Measurements from ENCODE around the gene TTLL3. TPM values are rescaled to one million over a fixed set of nuclear protein-coding genes. Genes with fewer than 3 reads are reported as not detected.

Gene TTLL3
- polyA plus RNA-seq, 3 donors, result 18.4 to 39.7 (median 28.9) TPM

DNA sequence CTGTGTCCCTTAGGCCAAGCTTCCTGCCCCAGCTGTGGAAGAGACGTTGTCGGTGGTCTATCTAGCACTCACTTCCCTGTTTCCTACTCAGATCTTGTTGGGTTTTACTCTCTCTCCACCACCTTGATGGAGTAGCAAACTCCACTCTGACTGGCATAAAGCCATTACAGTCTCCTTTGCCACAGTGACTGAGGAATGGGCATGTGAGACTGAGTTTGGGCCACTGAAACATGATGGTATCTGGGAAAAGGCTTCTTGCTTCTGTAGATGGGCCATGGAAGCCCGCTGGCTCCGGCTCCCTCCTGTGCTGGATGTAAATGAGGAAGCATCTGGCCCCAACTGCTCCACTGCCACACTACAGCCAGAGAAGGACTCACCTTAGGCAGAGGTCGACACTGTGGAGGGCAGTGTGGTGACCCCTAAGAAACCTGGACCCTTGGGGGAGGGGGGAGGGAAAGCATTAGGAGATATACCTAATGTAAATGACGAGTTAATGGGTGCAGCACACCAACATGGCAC lies 30.9 kb upstream of the TTLL3 start:
- H3K27ac ChIP-seq (ENCODE audit: low read depth, low read length), result no peak overlapping the region
- 49 to 78% (median 63%) methylated on average over 6 of the region's 6 CpGs for WGBS, 3 donors

DNA sequence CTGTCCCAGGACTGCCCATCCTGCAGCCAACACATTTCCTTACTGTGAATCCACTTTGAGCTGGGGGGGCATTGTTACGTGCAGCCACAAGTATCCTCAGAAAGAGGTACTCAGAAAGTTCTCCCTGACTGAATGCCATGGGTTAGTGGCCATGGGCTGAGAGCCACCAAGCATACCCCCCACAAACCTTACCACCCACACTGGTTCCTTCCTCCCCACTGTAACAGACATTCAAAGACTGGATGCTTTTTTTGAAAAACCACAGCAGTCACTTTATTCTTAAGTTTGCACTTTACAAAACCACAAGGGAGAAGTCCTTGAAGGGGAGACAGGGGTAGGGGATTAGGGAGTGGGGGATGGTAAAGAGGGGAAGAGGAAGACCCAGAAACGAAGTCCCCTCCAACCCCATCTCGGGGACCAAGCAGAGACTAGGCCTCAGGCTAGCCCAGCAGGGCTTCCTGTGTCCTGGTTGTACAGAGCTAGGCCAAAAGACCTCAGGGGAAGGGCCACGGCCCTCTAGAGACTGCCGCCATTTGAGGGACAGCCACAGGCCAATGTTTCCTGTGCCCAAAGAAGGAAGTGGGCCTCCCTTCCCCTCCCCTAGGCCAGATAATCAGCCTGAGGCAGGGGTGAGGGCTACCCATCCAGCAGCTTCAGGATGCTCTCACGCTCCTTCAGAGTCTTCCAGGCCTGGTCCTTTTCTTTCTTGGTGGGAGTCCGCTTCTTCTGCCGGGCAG lies 30.2 kb upstream of the TTLL3 start:
- 46 to 73% (median 55%) methylated on average over 8 of the region's 8 CpGs for WGBS, 3 donors
- H3K27ac ChIP-seq (ENCODE audit: low read depth, low read length), result no peak overlapping the region

DNA sequence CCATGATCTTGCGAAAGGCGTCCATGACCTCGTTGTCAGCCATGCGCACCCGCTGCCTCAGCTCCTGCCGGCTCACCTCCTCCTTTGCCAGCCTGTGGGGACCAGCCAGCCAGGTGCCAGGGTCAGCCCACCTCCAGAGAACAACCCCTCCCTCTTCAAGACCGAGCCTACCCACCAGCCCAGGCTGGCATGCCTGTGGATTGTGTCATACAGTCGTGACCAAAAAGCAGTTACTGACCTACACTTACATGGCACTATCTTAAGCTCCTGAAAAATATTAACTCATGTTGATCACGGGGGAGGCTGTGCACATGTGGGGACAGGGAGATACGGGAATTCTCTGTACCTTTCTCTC lies 29.6 kb upstream of the TTLL3 start:
- H3K27ac ChIP-seq (ENCODE audit: low read depth, low read length), result no peak overlapping the region
- WGBS, 3 donors, result 55 to 84% (median 66%) methylated on average over 10 of the region's 10 CpGs

DNA sequence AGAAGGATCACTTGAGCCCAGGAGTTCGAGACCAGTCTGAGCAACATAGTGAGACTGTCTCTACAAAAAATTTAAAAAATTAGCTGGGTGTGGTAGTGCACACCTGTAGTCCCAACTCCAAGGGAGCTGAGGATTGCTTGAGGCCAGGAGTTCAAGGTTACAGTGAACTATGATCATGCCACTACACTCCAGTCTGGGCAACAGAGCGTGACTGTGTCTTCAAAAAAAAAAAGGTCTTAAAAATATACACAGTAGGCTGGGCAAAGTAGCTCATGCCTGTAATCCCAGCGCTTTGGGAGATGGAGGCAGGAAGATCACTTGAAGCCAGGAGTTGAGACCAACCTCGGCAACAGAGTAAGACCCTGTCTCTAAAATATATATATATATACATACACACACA lies 29.2 kb upstream of the TTLL3 start:
- 93 to 99% (median 94%) methylated on average over 4 of the region's 4 CpGs for WGBS, 3 donors
- no peak overlapping the region for H3K27ac ChIP-seq (ENCODE audit: low read depth, low read length)

DNA sequence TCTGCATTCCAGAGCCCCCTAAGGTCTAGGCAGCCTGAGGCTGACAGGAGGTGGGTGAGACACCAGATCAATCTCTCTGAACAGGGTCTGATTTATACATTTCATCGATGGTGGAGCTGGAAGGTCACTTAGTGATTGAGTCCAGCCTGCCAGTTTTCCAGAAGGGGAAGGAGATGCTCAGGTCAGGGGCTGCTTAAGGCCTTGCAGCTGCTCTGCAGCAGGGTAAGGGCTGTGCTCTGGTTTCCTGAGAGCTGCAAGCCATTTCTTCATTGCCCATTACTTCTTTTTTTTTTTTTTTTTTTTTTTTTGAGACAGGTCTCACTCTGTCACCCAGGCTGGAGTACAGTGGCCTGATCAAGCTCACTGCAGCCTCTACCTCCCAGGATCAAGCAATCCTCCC lies 28.5 kb upstream of the TTLL3 start:
- no peak overlapping the region for H3K27ac ChIP-seq (ENCODE audit: low read depth, low read length)

DNA sequence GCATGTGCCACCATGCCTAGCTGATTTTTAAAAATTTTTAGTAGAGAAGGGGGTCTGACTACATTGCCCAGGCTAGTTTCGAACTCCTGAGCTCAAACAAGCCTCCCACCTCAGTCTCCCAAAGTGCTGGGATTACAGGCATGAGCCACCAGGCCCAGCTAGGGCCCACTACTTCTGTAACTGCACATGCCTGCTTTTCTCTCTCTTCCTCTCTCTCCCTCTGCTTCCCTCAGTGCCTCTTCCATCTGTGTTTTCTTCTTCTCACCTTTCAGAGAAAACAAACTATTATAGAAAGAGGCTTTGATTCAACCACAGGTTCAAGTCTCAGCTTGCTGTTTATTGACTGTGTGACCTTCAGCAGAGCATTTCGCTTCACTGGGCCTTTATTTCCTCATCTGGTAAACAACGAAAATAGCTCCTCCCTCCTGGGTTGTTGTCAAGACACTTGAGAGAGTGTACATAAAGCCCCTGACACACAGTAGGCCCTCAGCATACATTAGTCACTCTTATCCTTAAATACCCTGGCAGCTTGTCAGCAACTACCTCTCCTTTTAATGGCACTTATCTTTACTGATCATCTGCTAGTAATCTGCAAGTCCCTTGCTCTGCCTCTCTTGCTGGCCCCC lies 28.0 kb upstream of the TTLL3 start:
- WGBS, 3 donors, result 67 to 76% (median 69%) methylated on average over 3 of the region's 3 CpGs
- H3K27ac ChIP-seq (ENCODE audit: low read depth, low read length), result no peak overlapping the region

More for the DNA sequence above, 28.5 kb upstream of the TTLL3 start:
- WGBS, 3 donors, result 44 to 71% (median 45%) methylated on average over 1 of the region's 1 CpG

DNA sequence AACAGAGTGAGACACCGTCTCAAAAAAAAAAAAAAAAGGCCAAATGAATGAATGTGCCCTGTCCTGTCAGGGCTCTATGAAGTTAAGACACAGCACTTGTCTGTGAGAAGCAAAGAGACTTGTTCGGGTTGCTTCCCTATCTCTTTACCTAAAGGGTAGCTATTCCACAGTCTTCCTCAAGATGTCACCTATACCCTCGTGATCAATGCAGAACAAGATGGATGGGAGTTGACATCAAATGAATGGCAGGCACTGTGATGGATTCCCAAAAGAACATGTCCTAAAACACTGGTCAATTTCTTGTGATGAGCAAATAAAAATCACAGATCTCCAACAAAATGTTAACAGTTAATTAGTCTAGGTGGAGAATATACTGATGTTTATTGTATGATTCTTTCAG lies 27.3 kb upstream of the TTLL3 start:
- 39 to 67% (median 48%) methylated on average over 3 of the region's 3 CpGs for WGBS, 3 donors
- H3K27ac ChIP-seq (ENCODE audit: low read depth, low read length), result no peak overlapping the region

DNA sequence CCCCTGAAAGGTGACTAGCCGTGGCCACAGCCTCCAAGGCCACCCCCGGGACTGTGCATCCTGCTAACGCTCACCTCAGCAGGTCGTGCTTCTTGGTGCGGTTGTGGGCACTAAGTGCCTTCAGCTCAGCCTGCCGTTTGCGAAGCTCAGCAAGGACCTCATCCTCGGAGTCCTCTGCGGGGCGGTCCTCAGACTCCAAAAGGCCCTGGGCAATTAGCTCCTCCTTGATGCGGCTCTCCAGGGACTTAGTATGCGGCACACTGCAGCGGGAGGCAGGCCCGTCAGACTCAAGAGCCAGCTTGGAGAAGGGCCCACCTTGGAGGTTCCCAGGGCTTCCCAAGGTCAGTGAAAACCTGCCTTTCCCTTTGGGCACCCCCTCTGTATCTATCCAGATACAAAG lies 26.1 kb upstream of the TTLL3 start:
- WGBS, 3 donors, result 91 to 95% (median 92%) methylated on average over 14 of the region's 14 CpGs
- H3K27ac ChIP-seq (ENCODE audit: low read depth, low read length), result no peak overlapping the region

DNA sequence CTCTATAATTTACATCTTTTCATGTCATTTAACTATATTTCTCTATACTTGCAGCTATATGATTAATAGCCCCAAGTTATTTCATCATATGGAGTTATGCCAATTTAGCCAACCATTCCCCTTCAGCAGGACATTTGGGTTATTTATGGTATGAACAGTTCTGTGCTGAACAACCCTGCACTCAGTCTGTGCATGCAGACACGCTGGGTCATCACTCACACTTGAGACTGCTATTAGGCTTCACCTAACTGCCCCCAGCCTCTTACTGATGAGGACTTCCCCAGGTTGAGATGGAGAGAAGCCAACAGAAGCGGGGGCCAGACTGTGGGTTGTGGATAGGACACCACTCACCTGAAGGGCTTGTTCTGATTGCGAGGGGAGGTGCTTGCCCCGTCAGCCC lies 25.1 kb upstream of the TTLL3 start:
- H3K27ac ChIP-seq (ENCODE audit: low read depth, low read length), result no peak overlapping the region
- 90 to 93% (median 91%) methylated on average over 4 of the region's 4 CpGs for WGBS, 3 donors

DNA sequence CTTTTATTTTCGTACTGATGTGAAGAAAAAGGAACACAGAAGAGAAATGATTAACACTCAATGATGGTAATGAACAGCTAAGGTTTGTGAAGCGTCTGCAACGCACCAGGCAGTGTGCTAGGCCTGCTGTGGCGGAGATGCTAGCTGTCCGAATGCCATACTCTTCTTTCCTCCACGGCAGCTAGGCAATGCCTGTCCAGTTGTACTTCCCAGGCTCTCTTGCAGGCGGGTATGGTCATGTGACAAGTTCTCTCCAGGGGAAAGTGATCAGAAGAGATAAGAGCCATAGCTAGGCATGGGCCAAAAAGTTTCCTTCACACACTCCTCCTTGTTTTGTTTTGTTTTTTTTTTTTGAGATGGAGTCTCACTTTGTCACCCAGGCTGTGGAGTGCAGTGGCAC lies 24.5 kb upstream of the TTLL3 start:
- no peak overlapping the region for H3K27ac ChIP-seq (ENCODE audit: low read depth, low read length)
- 74 to 82% (median 75%) methylated on average over 7 of the region's 7 CpGs for WGBS, 3 donors

DNA sequence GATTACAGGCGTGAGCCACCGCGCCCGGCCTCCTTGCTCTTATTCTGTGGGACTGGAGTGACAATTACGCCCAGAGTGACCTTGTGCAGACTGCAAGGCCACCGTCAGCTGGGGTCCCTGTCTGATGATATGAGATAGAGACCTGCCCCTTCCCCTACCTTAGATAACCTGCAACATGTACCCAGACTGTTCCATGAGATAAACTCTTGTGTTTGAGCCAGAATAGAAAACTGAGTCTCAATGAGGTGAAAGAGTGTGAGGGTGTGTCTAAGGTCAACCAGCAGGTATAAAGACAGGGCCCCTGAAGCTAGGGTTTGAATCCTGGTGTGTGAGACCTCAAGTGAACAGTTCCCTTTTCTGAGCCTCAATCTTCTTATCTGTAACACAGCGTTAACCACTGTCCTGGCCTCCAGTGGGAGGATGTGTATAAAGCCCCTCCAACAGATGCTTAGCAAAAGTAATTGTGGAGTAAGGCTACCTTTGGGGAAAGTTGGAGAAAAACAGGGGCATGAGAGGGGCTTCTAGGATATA lies 23.8 kb upstream of the TTLL3 start:
- no peak overlapping the region for H3K27ac ChIP-seq (ENCODE audit: low read depth, low read length)
- WGBS, 3 donors, result 87 to 95% (median 93%) methylated on average over 7 of the region's 7 CpGs

DNA sequence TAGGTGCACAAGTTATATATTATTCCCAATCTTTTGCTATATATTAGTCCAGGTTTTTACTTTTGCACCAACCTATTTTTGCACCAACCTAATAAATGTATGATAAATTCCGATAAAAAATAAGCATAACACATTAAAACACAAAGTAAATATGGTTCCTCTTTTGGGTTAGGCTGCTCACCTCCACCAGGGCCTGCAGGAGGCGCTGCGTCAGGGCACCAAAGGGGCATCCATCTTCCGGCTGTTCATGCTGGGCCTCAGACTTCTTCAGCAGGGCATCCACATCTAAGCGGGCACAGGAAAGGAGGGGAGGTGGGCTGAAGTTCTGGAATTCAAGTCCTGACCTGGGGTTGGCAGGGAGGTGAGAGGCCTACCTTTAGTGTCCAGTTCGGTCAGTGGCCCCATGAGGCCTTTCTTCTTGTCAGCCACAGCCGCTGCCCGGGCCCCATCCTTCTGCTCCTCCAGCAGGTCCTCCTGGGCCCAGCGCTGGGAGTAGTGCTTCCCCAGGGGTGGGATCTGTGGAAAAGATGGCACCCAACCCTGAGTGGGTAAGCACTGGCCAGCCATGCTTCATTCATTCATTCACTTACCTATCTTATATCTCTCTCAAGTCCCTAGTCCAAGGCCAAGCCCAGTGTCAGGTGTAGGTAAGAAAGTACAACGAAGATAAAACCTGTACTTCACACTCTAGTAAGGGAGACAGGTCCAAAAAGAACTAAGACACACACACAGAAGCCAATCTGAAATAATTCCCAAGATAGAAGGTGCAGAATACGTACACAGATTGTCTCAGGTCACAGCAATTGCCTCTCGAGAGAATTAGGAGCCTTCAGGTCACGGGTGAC lies 23.0 kb upstream of the TTLL3 start:
- 88 to 92% (median 91%) methylated on average over 12 to 13 of the region's 13 CpGs for WGBS, 3 donors
- no peak overlapping the region for H3K27ac ChIP-seq (ENCODE audit: low read depth, low read length)

DNA sequence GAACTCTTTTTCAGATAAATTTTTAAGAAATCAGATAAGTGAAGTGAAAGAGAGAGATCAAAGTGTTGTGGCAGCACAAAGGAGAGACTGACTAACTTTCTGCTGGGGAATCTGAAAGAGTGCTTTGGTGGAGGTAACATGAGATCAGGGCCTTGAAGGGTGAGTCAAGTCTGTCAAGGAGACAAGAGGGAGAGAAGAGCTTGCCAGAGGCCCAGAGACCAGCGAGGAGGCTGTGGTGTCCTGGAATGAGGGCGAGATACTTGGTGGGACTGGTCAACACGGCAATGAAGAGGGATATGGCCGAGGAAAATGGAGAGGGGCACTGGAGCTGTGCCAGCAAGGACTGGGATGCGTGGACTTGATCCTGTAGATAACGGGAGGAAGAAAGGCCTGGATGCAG lies 22.3 kb upstream of the TTLL3 start:
- H3K27ac ChIP-seq (ENCODE audit: low read depth, low read length), result no peak overlapping the region
- 87 to 91% (median 87%) methylated on average over 6 of the region's 6 CpGs for WGBS, 3 donors

DNA sequence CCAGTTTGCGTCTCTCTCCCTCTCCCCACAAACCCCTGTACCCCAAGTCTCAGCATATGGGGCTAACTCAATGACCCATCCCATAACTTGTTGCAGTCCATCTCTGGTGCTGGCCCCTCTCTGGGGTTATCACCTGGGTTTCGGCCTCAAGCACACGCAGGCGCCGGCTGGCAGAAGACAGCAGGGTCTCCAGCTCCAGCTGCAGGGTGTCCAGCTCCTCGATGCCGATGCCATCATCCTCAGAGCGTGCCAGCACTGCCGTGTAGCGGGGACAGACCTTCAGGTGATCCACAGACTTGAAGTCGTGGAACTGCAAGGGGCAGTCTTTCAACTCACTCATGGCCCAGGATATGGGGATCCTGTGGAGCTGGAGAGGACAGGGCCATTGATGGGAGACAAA lies 18.9 kb upstream of the TTLL3 start:
- WGBS, 3 donors, result 84 to 92% (median 89%) methylated on average over 11 of the region's 11 CpGs
- no peak overlapping the region for H3K27ac ChIP-seq (ENCODE audit: low read depth, low read length)

DNA sequence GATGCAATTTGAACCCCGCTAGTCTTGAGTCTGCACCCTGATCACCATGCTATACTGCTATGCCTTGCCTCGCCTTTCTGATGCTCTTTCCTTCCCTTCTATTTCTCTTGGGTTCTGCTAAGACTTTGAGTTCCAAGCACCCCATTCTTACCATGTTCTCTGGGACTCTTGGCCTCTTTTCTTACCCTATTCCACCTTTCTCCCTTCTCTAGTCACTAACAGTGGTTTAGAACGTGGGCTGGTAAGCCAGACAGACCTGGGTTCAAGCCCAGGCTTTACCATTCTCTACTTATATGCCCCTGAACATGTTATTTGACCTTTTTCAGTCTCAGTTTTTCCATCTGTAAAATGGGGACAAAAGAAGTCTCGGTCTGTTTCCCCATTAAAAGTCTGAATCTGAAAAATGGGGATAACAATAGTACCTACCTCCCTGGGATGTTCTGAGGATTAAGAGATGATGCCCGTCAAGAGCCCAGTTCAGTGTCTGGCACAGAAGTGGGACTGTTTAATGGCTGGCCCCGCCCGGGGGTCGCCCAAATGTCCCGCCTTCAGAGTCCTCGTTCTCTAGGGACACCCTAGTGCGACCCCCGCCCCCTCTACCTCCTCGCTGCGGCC lies 18.2 kb upstream of the TTLL3 start:
- H3K27ac ChIP-seq (ENCODE audit: low read depth, low read length), result peak overlapping the region; percentile 62
- 15 to 16% (median 15%) methylated on average over 14 of the region's 14 CpGs for WGBS, 3 donors

DNA sequence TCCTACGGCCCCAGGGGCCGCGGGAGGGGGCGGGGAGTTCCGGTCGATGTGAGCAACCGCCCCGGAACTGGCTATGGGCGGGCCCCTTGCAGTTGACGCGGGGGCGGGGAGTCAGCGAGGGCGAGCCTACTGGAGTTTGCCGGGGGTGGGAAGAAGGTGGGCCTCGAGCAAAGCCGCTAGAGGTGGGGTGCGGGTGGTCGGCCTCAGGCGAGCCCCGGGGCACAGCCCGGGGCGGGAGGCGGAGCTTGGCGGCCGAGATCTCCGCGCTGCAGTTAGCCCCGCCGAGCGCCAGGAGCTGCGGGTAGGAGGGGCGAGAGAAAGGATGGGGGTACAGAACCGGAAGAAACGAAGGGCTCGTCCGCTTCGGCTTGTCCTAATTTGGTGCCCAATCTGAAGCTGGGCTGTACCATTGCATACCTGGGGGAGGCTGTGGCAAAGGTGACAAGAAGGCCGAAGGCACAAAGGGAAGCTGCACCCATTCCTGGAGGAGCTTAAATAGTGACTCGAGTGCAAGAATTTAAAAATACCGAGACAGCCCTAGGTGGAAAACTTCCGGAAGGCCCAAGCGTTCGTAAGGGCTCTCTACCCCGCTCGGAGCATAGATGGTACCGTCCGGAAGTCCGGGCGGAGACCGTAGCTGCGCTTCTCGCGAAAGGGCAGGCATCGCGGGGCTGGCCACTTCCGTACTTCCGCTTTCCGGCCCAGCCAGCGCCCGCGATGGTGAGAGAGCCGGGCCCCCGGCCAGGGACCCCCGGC lies 17.5 kb upstream of the TTLL3 start, which contains the start of the genes ARPC4 and TADA3:
Gene ARPC4 (plus strand): TSS at position 678 of the 756 bp plus-strand sequence. CDS start 40 bp downstream, at position 718.
Gene TADA3 (minus strand): TSS at position 69 of the 756 bp plus-strand sequence. CDS start 1,007 bp downstream, outside the sequence.
- WGBS, 3 donors, result 0 to 1% (median 0%) methylated on average over 65 of the region's 65 CpGs
- peak within 1 kb of the TSS; percentile 91 for H3K27ac ChIP-seq (ENCODE audit: low read depth, low read length)

DNA sequence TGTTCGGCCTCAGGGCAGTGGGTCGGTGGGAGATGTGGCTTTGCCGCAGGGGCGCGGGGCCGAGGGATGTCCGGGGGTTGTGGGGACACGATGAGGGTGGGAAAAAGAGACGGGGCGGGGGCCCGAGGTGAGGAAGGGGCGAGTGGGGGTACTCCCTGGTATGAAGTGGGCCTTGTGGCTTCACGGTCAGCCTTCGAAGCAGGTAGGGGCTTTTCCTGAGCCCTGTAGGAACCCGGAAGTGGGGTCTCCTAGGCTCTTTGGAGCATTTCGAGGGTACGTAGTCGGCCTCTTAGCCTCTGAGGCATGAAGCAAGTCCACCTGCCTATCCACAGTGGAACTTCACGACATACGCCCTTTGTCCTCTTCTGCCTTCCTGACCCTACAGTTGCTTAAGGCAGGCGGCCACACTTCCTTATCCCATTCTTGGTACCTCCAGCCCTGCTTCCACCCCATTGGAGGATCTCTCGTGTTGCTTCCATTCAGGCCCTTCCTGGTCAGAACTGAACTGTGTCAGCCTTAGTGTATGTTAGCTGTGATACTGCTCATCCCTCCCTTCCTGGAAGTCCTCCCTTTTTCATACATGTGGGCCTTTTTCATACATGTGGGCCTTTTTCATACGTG lies 16.8 kb upstream of the TTLL3 start:
- 1% methylated on average over 21 to 23 of the region's 23 CpGs for WGBS, 3 donors

More for the DNA sequence above, 16.8 kb upstream of the TTLL3 start:
- peak overlapping the region; percentile 91 for H3K27ac ChIP-seq (ENCODE audit: low read depth, low read length)
